ENCODE data around the gene ITGA7. TPM values are rescaled to one million over a fixed set of nuclear protein-coding genes. Genes with fewer than 3 reads are reported as not detected.

ITGA7 gene
- total RNA-seq, 1 experiment from 2014 or later: 2.7 TPM

GRCh38 chr12:55734595-55734994, 26.9 kb upstream of the ITGA7 start:
- Histone ChIP-seq H3K36me3 (ENCODE audit: low read depth) (no peaks in the 10 kb centered on the region), H4K20me1 (ENCODE audit: insufficient read depth) (no peaks in the 10 kb centered on the region), H3F3A (ENCODE audit: insufficient read depth, low read depth) (peaks cover 7% of the 10 kb centered on the region; the same call in 1 of the 2 replicates), H2AFZ (no peak overlapping the region), H3K4me2 (no peak overlapping the region), H3K9me2 (ENCODE audit: insufficient read depth) (no peaks in the 10 kb centered on the region), H3K9me3 (ENCODE audit: insufficient read depth, low read depth) (no peaks in the 10 kb centered on the region), H3K4me3 (no peak overlapping the region), H3K4me1 (replicated peaks; ENCODE audit: insufficient read depth) (peaks cover 17% of the 10 kb centered on the region), H3K79me2 (ENCODE audit: low read depth) (no peaks in the 10 kb centered on the region), H3K27me3 (ENCODE audit: insufficient read depth, low read depth) (no peaks in the 10 kb centered on the region), H3K27ac (no peak overlapping the region)
- BruUV-seq (replicated peaks): no TSS peak
- intact Hi-C loops (cut with micrococcal nuclease; ENCODE audit: unreplicated experiment): no loop called here
- no peak for DNase-seq
- ChIA-PET POLR2A (ENCODE audit: unreplicated experiment) (no interaction called here), CTCF (interaction anchor here (0.6 kb wide), 1 partner anchor 139 kb away, joined by 8 read pairs; no protein-coding TSS in a partner anchor)
- TF ChIP-seq CTCF (conservative IDR thresholded peaks at IDR 0.05) (no peak), EZH2 (IDR thresholded peaks at IDR 0.05; ENCODE audit: low read depth) (no peak)

- H4K20me1 ChIP-seq (ENCODE audit: insufficient read depth): no peaks in the 10 kb centered on the region
- H3K36me3 ChIP-seq (ENCODE audit: low read depth): no peaks in the 10 kb centered on the region
- no peak overlapping the region for H2AFZ ChIP-seq
- H3K27me3 ChIP-seq (ENCODE audit: insufficient read depth, low read depth): no peaks in the 10 kb centered on the region
- POLR2A ChIA-PET (ENCODE audit: unreplicated experiment): no interaction called here
- H3K9me3 ChIP-seq (ENCODE audit: insufficient read depth, low read depth): no peaks in the 10 kb centered on the region
- H3K79me2 ChIP-seq (ENCODE audit: low read depth): no peaks in the 10 kb centered on the region
- no peak overlapping the region for H3K27ac ChIP-seq
- peaks cover 13% of the 10 kb centered on the region; the same call in 1 of the 2 replicates for H3F3A ChIP-seq (ENCODE audit: insufficient read depth, low read depth)
- no peak overlapping the region for H3K4me2 ChIP-seq
- H3K9me2 ChIP-seq (ENCODE audit: insufficient read depth): no peaks in the 10 kb centered on the region
- DNase-seq: no peak
- CTCF ChIA-PET: interaction anchor here (0.6 kb wide), 1 partner anchor 140 kb away, joined by 8 read pairs; no protein-coding TSS in a partner anchor
- H3K4me1 ChIP-seq (replicated peaks; ENCODE audit: insufficient read depth): peaks cover 18% of the 10 kb centered on the region
- intact Hi-C loops (cut with micrococcal nuclease; ENCODE audit: unreplicated experiment): no loop called here
- TF ChIP-seq EZH2 (IDR thresholded peaks at IDR 0.05; ENCODE audit: low read depth) (no peak), CTCF (conservative IDR thresholded peaks at IDR 0.05) (no peak)
- no TSS peak for BruUV-seq (replicated peaks)
- H3K4me3 ChIP-seq: no peak overlapping the region
Measured at GRCh38 chr12:55733858-55734257, 26.2 kb upstream of the ITGA7 start.

GRCh38 chr12:55733021-55733555, 25.4 kb upstream of the ITGA7 start:
- Histone ChIP-seq H3K36me3 (ENCODE audit: low read depth) (no peaks in the 10 kb centered on the region), H4K20me1 (ENCODE audit: insufficient read depth) (no peaks in the 10 kb centered on the region), H3K4me2 (no peak overlapping the region), H3K79me2 (ENCODE audit: low read depth) (peaks cover 2% of the 10 kb centered on the region), H3K9me2 (ENCODE audit: insufficient read depth) (no peaks in the 10 kb centered on the region), H2AFZ (no peak overlapping the region), H3K4me1 (replicated peaks; ENCODE audit: insufficient read depth) (peaks cover 13% of the 10 kb centered on the region), H3K9me3 (ENCODE audit: insufficient read depth, low read depth) (no peaks in the 10 kb centered on the region), H3F3A (ENCODE audit: insufficient read depth, low read depth) (peaks cover 13% of the 10 kb centered on the region; the same call in 1 of the 2 replicates), H3K27me3 (ENCODE audit: insufficient read depth, low read depth) (no peaks in the 10 kb centered on the region), H3K27ac (no peak overlapping the region), H3K4me3 (no peak overlapping the region)
- ChIA-PET POLR2A (ENCODE audit: unreplicated experiment) (no interaction called here), CTCF (no interaction called here)
- no peak for TF ChIP-seq CTCF (conservative IDR thresholded peaks at IDR 0.05)
- no peak for TF ChIP-seq EZH2 (IDR thresholded peaks at IDR 0.05; ENCODE audit: low read depth)
- DNase-seq: no peak
- intact Hi-C loops (cut with micrococcal nuclease; ENCODE audit: unreplicated experiment): no loop called here
- BruUV-seq (replicated peaks): no TSS peak

Measured in PC-9 (cell line).